ENCODE measurements around the gene GCLM. TPM values are rescaled to one million over a fixed set of nuclear protein-coding genes. Genes with fewer than 3 reads are reported as not detected.
"Not testable (repeated sequence)": the region's sequence is repeated elsewhere in the genome, so short reads cannot be mapped to it uniquely, and the experiment has no call there.

GCLM gene
- total and polyA plus RNA-seq, 2 of the 4 experiments (the other 2 are of a cell fraction): 15.5 to 20.1 TPM

DNA sequence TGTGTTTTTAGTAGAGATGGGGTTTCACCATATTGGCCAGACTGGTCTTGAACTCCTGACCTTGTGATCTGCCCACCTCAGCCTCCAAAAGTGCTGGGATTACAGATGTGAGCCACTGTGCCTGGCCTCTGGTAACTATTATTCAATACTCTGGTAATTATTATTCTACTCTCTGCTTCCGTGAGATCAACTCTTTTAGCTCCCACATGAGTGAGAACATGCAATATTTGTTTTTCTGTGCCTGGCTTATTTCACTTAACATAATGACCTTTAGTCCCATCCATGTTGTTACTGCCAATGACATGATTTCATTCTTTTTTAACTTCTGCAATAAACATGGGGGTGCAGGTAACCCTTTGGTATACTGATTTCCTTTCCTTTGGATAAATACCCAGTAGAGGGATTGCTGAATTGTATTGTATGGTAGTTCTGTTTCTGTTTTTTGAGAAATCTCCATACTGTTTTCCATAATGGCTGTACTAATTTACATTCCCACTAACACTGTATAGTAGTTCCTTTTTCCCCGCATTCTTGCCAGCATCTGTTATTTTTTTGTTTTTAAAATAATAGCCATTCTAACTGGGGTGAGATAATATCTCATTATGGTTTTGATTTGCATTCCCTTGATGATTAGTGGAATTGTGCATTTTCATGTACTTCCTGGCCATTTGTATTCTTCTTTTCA, 37.9 kb upstream of the GCLM start:
- dilution Hi-C loops (cut with HindIII; ENCODE audit: low sequenced_read_pairs, unreplicated experiment); H4K91ac ChIP-seq (ENCODE audit: insufficient read depth, low read depth, low read length); H2AFZ ChIP-seq (replicated peaks; ENCODE audit: low read length, poor library complexity); H3K4me1 ChIP-seq (ENCODE audit: control insufficient read depth, insufficient read depth, low read length); POLR2A ChIA-PET (ENCODE audit: unreplicated experiment); H3K14ac ChIP-seq (replicated peaks; ENCODE audit: low read depth, low read length); H3K9ac ChIP-seq (ENCODE audit: low read depth, low read length); H3K4me2 ChIP-seq (ENCODE audit: low read depth, low read length); H3K56ac ChIP-seq (ENCODE audit: extremely low read depth, insufficient read depth, low read length); H2AK5ac ChIP-seq (ENCODE audit: low read depth, low read length); H2BK15ac ChIP-seq (ENCODE audit: low read depth, low read length); H2AK9ac ChIP-seq (replicated peaks; ENCODE audit: low read depth, low read length, poor library complexity); H3K18ac ChIP-seq (ENCODE audit: low read depth, low read length); H4K8ac ChIP-seq (ENCODE audit: low read depth in 2 of 2, low read length in 2 of 2); H3K9me3 ChIP-seq (ENCODE audit: control insufficient read depth, insufficient read depth, low read length); H3K36me3 ChIP-seq (ENCODE audit: control insufficient read depth, insufficient read depth, low read length); H2BK20ac ChIP-seq (ENCODE audit: low read depth, low read length); H3K4ac ChIP-seq (ENCODE audit: low read depth, low read length); H2BK5ac ChIP-seq (ENCODE audit: low read depth, low read length, poor library complexity, severe bottlenecking); H3K79me1 ChIP-seq (ENCODE audit: low read depth in 1 of 2, low read length in 2 of 2); DNase-seq; H2BK120ac ChIP-seq (ENCODE audit: low read depth, low read length); intact Hi-C loops (cut with micrococcal nuclease); H4K20me1 ChIP-seq (ENCODE audit: insufficient read depth, low read length); H3K4me3 ChIP-seq (ENCODE audit: insufficient read depth, low read depth, low read length); H3K27ac ChIP-seq (ENCODE audit: insufficient read depth, low read length); BruUV-seq (replicated peaks); H3K23ac ChIP-seq (ENCODE audit: low read depth, low read length); in situ Hi-C loops (cut with MboI; ENCODE audit: low sequenced_read_pairs); H4K5ac ChIP-seq (ENCODE audit: low read depth, low read length); ATAC-seq (ENCODE audit: low read depth); CTCF ChIA-PET; H3K9me1 ChIP-seq (ENCODE audit: insufficient read depth, low read length): not testable (repeated sequence)
- H3K27me3 ChIP-seq (ENCODE audit: control insufficient read depth, insufficient read depth, low read length): peaks cover 18% of the 10 kb centered on the region
- no CpG with 5 or more reads among the region's 2 CpGs for WGBS, 2 experiments (ENCODE audit: extremely low coverage in 2 of 2, insufficient read length in 1 of 2)
